SU-DHL-6 (cell line): ENCODE measurements around the gene SLC9A7.

Source experiments
- H2AFZ ChIP-seq: fragments of 200-600 bp; sonication (generic); 2 replicates; pipeline ENCODE4 v1.6.1; 2014; ENCODE audit warnings: low read depth, mild to moderate bottlenecking, moderate library complexity, mixed read lengths, antibody characterized with exemption, low read length; ENCODE audit not compliant: severe bottlenecking
- H3F3A ChIP-seq: fragments of 200-600 bp; shearing (Covaris generic); 2 replicates; pipeline ENCODE4 v1.6.0; 2016; ENCODE audit warnings: antibody characterized with exemption, mild to moderate bottlenecking; ENCODE audit not compliant: insufficient read depth
- H3K27ac ChIP-seq: fragments of 200-600 bp; sonication (generic); 2 replicates; pipeline ENCODE4 v1.5.1; 2016; ENCODE audit warnings: low read depth, mild to moderate bottlenecking, low read length, moderate library complexity, mixed read lengths
- H3K27me3 ChIP-seq: fragments of 200-600 bp; sonication (generic), shearing (Covaris generic); 2 replicates; pipeline ENCODE4 v1.6.0; 2014; ENCODE audit warnings: mild to moderate bottlenecking, low read length
- H3K36me3 ChIP-seq: fragments of 200-600 bp; sonication (generic); 2 replicates; pipeline ENCODE4 v1.6.1; 2014; ENCODE audit warnings: mild to moderate bottlenecking, low read length, mixed read lengths
- H3K4me2 ChIP-seq: fragments of 300-600, 200-600 bp; shearing (Covaris generic), sonication (generic); 2 replicates; pipeline ENCODE4 v1.6.0; 2014; ENCODE audit warnings: low read length, low read depth, mild to moderate bottlenecking; ENCODE audit not compliant: poor library complexity, severe bottlenecking
- H3K4me3 ChIP-seq: fragments of 200-600 bp; sonication (generic); 2 replicates; pipeline ENCODE4 v1.5.1; 2014; ENCODE audit warnings: antibody characterized with exemption, low read length, mild to moderate bottlenecking, mixed read lengths; ENCODE audit not compliant: insufficient read depth, poor library complexity, severe bottlenecking
- H3K79me2 ChIP-seq: fragments of 200-600 bp; sonication (generic); 2 replicates; pipeline ENCODE4 v1.6.1; 2014; ENCODE audit warnings: mild to moderate bottlenecking, low read length, moderate library complexity; ENCODE audit not compliant: insufficient read depth
- H3K9ac ChIP-seq: fragments of 200-600 bp; sonication (generic); 2 replicates; pipeline ENCODE4 v1.7.0; 2014; ENCODE audit warnings: mild to moderate bottlenecking, low read length
- H3K9me2 ChIP-seq: fragments of 200-600 bp; sonication (generic); replicated peaks from 2 replicates; pipeline ENCODE4 v1.6.1; 2014; ENCODE audit warnings: low read length; ENCODE audit not compliant: insufficient read depth
- H3K9me3 ChIP-seq: fragments of 200-600 bp; sonication (generic); 2 replicates; pipeline ENCODE4 v1.6.1; 2014; ENCODE audit warnings: low read length, mixed read lengths; ENCODE audit not compliant: insufficient read depth
- H4K20me1 ChIP-seq: fragments of 200-600 bp; sonication (generic); 2 replicates; pipeline ENCODE4 v1.6.1; 2014; ENCODE audit warnings: low read depth, mild to moderate bottlenecking, antibody characterized with exemption, low read length, moderate library complexity, mixed read lengths
- EZH2phosphoT487 ChIP-seq: fragments of 200-600 bp; sonication (generic), shearing (Covaris generic); conservative IDR thresholded peaks from 2 replicates; pipeline ENCODE4 v1.6.1; 2018; ENCODE audit warnings: mild to moderate bottlenecking, antibody characterized with exemption, low read length, moderate library complexity, mixed read lengths
- TF ChIP-seq, protein P1 (sequence below): fragments of 200-600 bp; sonication (generic); IDR thresholded peaks from one replicate; pipeline ENCODE4 v1.5.1; 2017; ENCODE audit warnings: antibody characterized with exemption, mild to moderate bottlenecking, low read length, moderate library complexity; ENCODE audit not compliant: insufficient read depth, poor library complexity, severe bottlenecking

SLC9A7 gene

DNA sequence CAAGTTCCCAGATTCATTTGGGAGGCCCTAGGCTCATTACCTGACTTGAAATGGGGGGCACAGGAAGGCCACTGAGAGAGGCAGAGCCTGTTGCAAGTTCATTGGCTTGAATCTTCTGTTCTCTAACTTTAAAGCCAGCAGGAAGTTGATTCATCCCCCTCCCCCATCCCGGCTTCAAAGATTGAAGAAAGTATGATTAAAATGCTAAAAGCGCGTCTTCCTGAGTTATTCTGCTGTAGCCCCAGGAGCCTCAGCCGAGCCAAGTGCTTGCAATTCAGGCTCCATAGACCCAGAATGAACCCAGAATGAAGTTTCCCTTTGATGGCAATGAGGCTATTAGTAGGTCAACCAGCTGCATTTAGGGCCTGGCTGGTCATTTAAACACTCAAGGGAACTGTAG lies 170.7 kb downstream of the SLC9A7 start:
- Histone ChIP-seq H3K9me2 (no peaks in the 10 kb centered on the region), H3K27ac (no peak overlapping the region), H3K9ac (no peak overlapping the region), H2AFZ (no peak overlapping the region), H3F3A (no peaks in the 10 kb centered on the region), H3K9me3 (no peaks in the 10 kb centered on the region), H3K79me2 (no peaks in the 10 kb centered on the region), H3K4me3 (no peak overlapping the region), H4K20me1 (no peaks in the 10 kb centered on the region), H3K27me3 (no peaks in the 10 kb centered on the region), H3K4me2 (no peak overlapping the region), H3K36me3 (no peaks in the 10 kb centered on the region)
- TF ChIP-seq, protein P1, sequence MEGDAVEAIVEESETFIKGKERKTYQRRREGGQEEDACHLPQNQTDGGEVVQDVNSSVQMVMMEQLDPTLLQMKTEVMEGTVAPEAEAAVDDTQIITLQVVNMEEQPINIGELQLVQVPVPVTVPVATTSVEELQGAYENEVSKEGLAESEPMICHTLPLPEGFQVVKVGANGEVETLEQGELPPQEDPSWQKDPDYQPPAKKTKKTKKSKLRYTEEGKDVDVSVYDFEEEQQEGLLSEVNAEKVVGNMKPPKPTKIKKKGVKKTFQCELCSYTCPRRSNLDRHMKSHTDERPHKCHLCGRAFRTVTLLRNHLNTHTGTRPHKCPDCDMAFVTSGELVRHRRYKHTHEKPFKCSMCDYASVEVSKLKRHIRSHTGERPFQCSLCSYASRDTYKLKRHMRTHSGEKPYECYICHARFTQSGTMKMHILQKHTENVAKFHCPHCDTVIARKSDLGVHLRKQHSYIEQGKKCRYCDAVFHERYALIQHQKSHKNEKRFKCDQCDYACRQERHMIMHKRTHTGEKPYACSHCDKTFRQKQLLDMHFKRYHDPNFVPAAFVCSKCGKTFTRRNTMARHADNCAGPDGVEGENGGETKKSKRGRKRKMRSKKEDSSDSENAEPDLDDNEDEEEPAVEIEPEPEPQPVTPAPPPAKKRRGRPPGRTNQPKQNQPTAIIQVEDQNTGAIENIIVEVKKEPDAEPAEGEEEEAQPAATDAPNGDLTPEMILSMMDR: no peak

DNA sequence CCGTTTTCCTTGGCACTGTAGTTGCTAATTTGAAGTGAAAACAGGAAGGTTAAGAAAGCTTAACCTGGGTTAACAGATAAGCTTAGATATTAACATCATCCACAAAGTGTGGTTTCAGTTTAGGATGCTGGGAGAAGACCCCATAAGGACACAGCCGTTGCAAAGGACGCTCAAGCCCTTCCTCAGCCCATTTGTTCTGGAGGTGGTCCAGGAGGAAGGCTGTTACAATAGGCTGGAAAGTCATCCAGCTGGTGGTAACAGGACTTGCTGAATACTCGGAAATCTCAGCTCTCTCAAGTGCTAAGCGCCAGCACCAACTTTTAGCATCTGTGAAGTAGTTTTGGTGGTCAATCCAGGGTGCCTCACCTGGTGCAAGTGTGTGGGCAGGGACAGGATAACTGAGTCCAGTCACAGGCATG lies 171.2 kb downstream of the SLC9A7 start:
- no peak overlapping the region for H3K4me3 ChIP-seq
- no peaks in the 10 kb centered on the region for H3K9me3 ChIP-seq
- no peaks in the 10 kb centered on the region for H3K9me2 ChIP-seq
- H3K27me3 ChIP-seq: no peaks in the 10 kb centered on the region
- no peaks in the 10 kb centered on the region for H3F3A ChIP-seq
- H2AFZ ChIP-seq: no peak overlapping the region
- no peak overlapping the region for H3K27ac ChIP-seq
- no peak overlapping the region for H3K4me2 ChIP-seq
- no peaks in the 10 kb centered on the region for H3K36me3 ChIP-seq
- no peaks in the 10 kb centered on the region for H3K79me2 ChIP-seq
- no peak for TF ChIP-seq EZH2phosphoT487
- TF ChIP-seq, protein P1: no peak
- H3K9ac ChIP-seq: no peak overlapping the region
- H4K20me1 ChIP-seq: no peaks in the 10 kb centered on the region

- Histone ChIP-seq H3K9ac (no peak overlapping the region), H4K20me1 (no peaks in the 10 kb centered on the region), H3F3A (no peaks in the 10 kb centered on the region), H3K27ac (no peak overlapping the region), H3K36me3 (no peaks in the 10 kb centered on the region), H3K4me2 (no peak overlapping the region), H3K27me3 (no peaks in the 10 kb centered on the region), H3K4me3 (no peak overlapping the region), H3K9me2 (no peaks in the 10 kb centered on the region), H3K9me3 (no peaks in the 10 kb centered on the region), H3K79me2 (no peaks in the 10 kb centered on the region), H2AFZ (no peak overlapping the region)
- TF ChIP-seq, protein P1: no peak
- TF ChIP-seq EZH2phosphoT487: no peak
Measured at GRCh38 chrX:46587158-46587557, 171.8 kb downstream of the SLC9A7 start.

GRCh38 chrX:46584736-46585135 lies 174.2 kb downstream of the SLC9A7 start:
- no peaks in the 10 kb centered on the region for H3K36me3 ChIP-seq

More at GRCh38 chrX:46584736-46585135, 174.2 kb downstream of the SLC9A7 start:
- H3K4me3 ChIP-seq: no peak overlapping the region
- H3K9me3 ChIP-seq: no peaks in the 10 kb centered on the region
- no peaks in the 10 kb centered on the region for H3K27me3 ChIP-seq
- H3K4me2 ChIP-seq: no peak overlapping the region
- H3K9me2 ChIP-seq: no peaks in the 10 kb centered on the region
- H3F3A ChIP-seq: no peaks in the 10 kb centered on the region
- no peaks in the 10 kb centered on the region for H4K20me1 ChIP-seq
- H3K27ac ChIP-seq: no peak overlapping the region
- no peak overlapping the region for H3K9ac ChIP-seq
- TF ChIP-seq, protein P1: no peak
- no peak for TF ChIP-seq EZH2phosphoT487
- no peaks in the 10 kb centered on the region for H3K79me2 ChIP-seq
- no peak overlapping the region for H2AFZ ChIP-seq
